DND-41 (cell line): Measurements from ENCODE around the gene ERC1.

Experiments
- EZH2 ChIP-seq: IDR thresholded peaks from 3 replicates; pipeline ENCODE4 v1.6.1; 2012; ENCODE audit warnings: borderline replicate concordance, low read depth, mild to moderate bottlenecking, moderate library complexity, low read length, inconsistent platforms; ENCODE audit not compliant: severe bottlenecking
- TF ChIP-seq, protein P1 (sequence below): IDR thresholded peaks from 2 replicates; pipeline ENCODE4 v1.5.1; 2012; ENCODE audit warnings: borderline replicate concordance, low read length, moderate library complexity, mild to moderate bottlenecking; ENCODE audit not compliant: poor library complexity, severe bottlenecking; ENCODE audit errors: extremely low read depth

DNA sequence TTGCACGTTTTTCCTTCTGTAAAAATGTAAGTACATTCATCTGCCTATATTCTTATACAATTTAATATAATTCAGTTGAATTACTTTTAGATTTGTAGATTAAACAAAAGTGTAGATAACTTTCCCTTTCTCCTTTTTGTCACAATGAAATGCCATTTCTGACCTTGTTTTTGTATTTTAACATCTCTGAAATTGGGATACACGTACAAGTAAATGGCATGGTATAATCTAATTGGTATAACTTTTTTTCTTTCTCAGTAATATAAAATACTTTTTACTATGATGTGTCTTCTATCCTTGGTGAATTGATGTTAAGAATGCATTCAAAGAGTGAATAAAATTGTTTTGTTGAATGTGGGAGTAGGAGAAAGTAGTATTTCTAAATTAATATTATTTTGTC is 210.0 kb downstream of the ERC1 start:
- TF ChIP-seq EZH2 = no peak
- TF ChIP-seq, protein P1, sequence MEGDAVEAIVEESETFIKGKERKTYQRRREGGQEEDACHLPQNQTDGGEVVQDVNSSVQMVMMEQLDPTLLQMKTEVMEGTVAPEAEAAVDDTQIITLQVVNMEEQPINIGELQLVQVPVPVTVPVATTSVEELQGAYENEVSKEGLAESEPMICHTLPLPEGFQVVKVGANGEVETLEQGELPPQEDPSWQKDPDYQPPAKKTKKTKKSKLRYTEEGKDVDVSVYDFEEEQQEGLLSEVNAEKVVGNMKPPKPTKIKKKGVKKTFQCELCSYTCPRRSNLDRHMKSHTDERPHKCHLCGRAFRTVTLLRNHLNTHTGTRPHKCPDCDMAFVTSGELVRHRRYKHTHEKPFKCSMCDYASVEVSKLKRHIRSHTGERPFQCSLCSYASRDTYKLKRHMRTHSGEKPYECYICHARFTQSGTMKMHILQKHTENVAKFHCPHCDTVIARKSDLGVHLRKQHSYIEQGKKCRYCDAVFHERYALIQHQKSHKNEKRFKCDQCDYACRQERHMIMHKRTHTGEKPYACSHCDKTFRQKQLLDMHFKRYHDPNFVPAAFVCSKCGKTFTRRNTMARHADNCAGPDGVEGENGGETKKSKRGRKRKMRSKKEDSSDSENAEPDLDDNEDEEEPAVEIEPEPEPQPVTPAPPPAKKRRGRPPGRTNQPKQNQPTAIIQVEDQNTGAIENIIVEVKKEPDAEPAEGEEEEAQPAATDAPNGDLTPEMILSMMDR = no peak
